B cell (primary cell): ENCODE measurements around the gene KCTD7. TPM values are rescaled to one million over a fixed set of nuclear protein-coding genes. Genes with fewer than 3 reads are reported as not detected.
"Not testable (repeated sequence)": the region's sequence is repeated elsewhere in the genome, so short reads cannot be mapped to it uniquely, and the experiment has no call there.

Experiments used
- ATAC-seq: fragments of 200-7000 bp; cut with Tn5 transposase; one replicate; pipeline ENCODE4 v1.10.0; 2021; ENCODE audit warnings: low read depth, mild to moderate bottlenecking, moderate number of reproducible peaks, moderate library complexity
- CTCF ChIA-PET: fragments of 350-600 bp; sonication (Branson Sonifier 250); formaldehyde crosslinking; loops from one replicate; lab custom pipeline; 2021; ENCODE audit warnings: antibody characterized with exemption, inconsistent platforms; lab: Charles Lee
- POLR2A ChIA-PET: fragments of 350-600 bp; sonication (Branson Sonifier 250); formaldehyde crosslinking; loops from one replicate; lab custom pipeline; 2021; ENCODE audit warnings: antibody characterized with exemption; lab: Charles Lee
- DNase-seq: peaks from one replicate; pipeline ENCODE4 v3.0.0; 2013
- H2AFZ ChIP-seq: 2 replicates; pipeline ENCODE4 v1.6.1; 2012; ENCODE audit warnings: mild to moderate bottlenecking, low read depth, low read length; ENCODE audit not compliant: insufficient read depth, poor library complexity, severe bottlenecking
- H3K27ac ChIP-seq, 2 donors: 1 replicate in 1 of 2; 2 replicates in 1 of 2; pipeline ENCODE4 v1.5.1; 2012 to 2013; ENCODE audit warnings: low read length in 2 of 2, mild to moderate bottlenecking in 2 of 2, moderate library complexity in 1 of 2
- H3K27me3 ChIP-seq, 4 experiments: fragments of 200-600 bp in 1 of 4; sonication (generic) in 1 of 4; replicated peaks in 1 of 4; 1 replicate in 2 of 4; 2 replicates in 2 of 4; pipeline versions ENCODE4 v1.6.1 to v1.7.0; 2013 to 2016; ENCODE audit warnings: low read length in 3 of 4, mild to moderate bottlenecking in 2 of 4, mixed read lengths in 1 of 4, moderate library complexity in 1 of 4; ENCODE audit not compliant: insufficient read depth in 4 of 4, control insufficient read depth in 3 of 4; ENCODE audit errors: control extremely low read depth in 1 of 4
- H3K36me3 ChIP-seq, 2 experiments: replicated peaks in 1 of 2; 1 replicate in 1 of 2; 2 replicates in 1 of 2; pipeline versions ENCODE4 v1.6.1 to v1.7.1; 2013; ENCODE audit warnings: low read length in 1 of 2; ENCODE audit not compliant: insufficient read depth in 2 of 2, control insufficient read depth in 1 of 2; ENCODE audit errors: control extremely low read depth in 1 of 2, extremely low read depth in 1 of 2
- H3K4me1 ChIP-seq, 2 donors: fragments of 200-600 bp in 1 of 2; sonication (generic) in 1 of 2; 1 replicate in 1 of 2; 2 replicates in 1 of 2; pipeline versions ENCODE4 v1.5.1 to v1.6.1; 2013 to 2017; ENCODE audit warnings: low read length in 2 of 2; ENCODE audit not compliant: control insufficient read depth in 2 of 2, insufficient read depth in 2 of 2
- H3K4me2 ChIP-seq: replicated peaks from 2 replicates; pipeline ENCODE3; 2012; ENCODE audit warnings: mild to moderate bottlenecking, low read depth, low read length; ENCODE audit not compliant: poor library complexity, severe bottlenecking
- H3K4me3 ChIP-seq, 5 experiments: fragments of 200-600 bp in 1 of 5; sonication (generic) in 1 of 5; 1 replicate in 3 of 5; 2 replicates in 2 of 5; pipeline versions ENCODE4 v1.5.1 to v1.7.0; 2011 to 2016; ENCODE audit warnings: low read length in 4 of 5, mild to moderate bottlenecking in 4 of 5, low read depth in 2 of 5, control low read depth in 1 of 5, moderate library complexity in 1 of 5; ENCODE audit not compliant: insufficient read depth in 1 of 5; ENCODE audit errors: control extremely low read depth in 1 of 5, extremely low read depth in 1 of 5
- H3K79me2 ChIP-seq: fragments of 200-600 bp; sonication (generic); one replicate; pipeline ENCODE4 v1.6.0; 2016; ENCODE audit warnings: low read length; ENCODE audit not compliant: control insufficient read depth, insufficient read depth
- H3K9ac ChIP-seq: fragments of 200-600 bp; sonication (generic); 2 replicates; pipeline ENCODE4 v1.6.1; 2017; ENCODE audit warnings: mild to moderate bottlenecking, low read length, moderate library complexity
- H3K9me3 ChIP-seq, 3 donors: one replicate each; pipeline versions ENCODE4 v1.6.1 to v1.7.1; 2013; ENCODE audit warnings: low read length in 2 of 3; ENCODE audit not compliant: control insufficient read depth in 2 of 3, insufficient read depth in 1 of 3; ENCODE audit errors: control extremely low read depth in 1 of 3
- H4K20me1 ChIP-seq: 2 replicates; pipeline ENCODE4 v1.6.0; 2012; ENCODE audit warnings: mild to moderate bottlenecking, low read length; ENCODE audit not compliant: insufficient read depth, control insufficient read depth, poor library complexity, severe bottlenecking
- H3K27ac Mint-ChIP-seq: one replicate; pipeline ENCODE4 v1.8.0; 2021; ENCODE audit warnings: mixed read lengths
- H3K27me3 Mint-ChIP-seq: one replicate; pipeline ENCODE4 v1.8.0; 2021; ENCODE audit warnings: mixed read lengths
- H3K4me1 Mint-ChIP-seq: one replicate; pipeline ENCODE4 v1.8.0; 2021; ENCODE audit warnings: mixed read lengths
- H3K4me3 Mint-ChIP-seq: one replicate; pipeline ENCODE4 v1.8.0; 2021; ENCODE audit warnings: mixed read lengths
- H3K9me3 Mint-ChIP-seq: one replicate; pipeline ENCODE4 v1.8.0; 2022; ENCODE audit warnings: mixed read lengths; ENCODE audit not compliant: insufficient read depth
- EZH2 ChIP-seq: IDR thresholded peaks from 2 replicates; pipeline ENCODE4 v1.6.1; 2012; ENCODE audit warnings: borderline replicate concordance, low read depth, mild to moderate bottlenecking, moderate library complexity, low read length; ENCODE audit not compliant: insufficient read depth, poor library complexity, severe bottlenecking
- WGBS: methylation state at CpG from one replicate; pipeline ENCODE4 v1.1.5; 2013; ENCODE audit warnings: missing lambda C conversion rate; ENCODE audit not compliant: insufficient coverage; 5-methylcytosine and 5-hydroxymethylcytosine counted together
- intact Hi-C: fragments of 100-400 bp; cut with micrococcal nuclease; formaldehyde crosslinking; loops from one replicate; pipeline ENCODE4 v1.10.0; 2022
- polyA plus RNA-seq: library from polyadenylated mRNA; depleted of rRNA; stranded (reverse); fragments of >200 nt; gene quantifications from 2 replicates; pipeline ENCODE4 v1.2.3, GENCODE V29; 2012
- total RNA-seq, 2 donors: library from RNA; stranded (reverse); fragments of 120-200 nt in 1 of 2; gene quantifications; 1 replicate in 1 of 2; 2 replicates in 1 of 2; pipeline versions ENCODE4 v1.2.3 to v1.2.4, GENCODE V29; 2013 to 2022
- TF ChIP-seq, protein P1 (sequence below): fragments of 200-600 bp; IDR thresholded peaks from one replicate; pipeline ENCODE4 v1.8.0; 2022; ENCODE audit warnings: antibody characterized with exemption, mild to moderate bottlenecking

Gene KCTD7
- total and polyA plus RNA-seq, 2 donors (not counting 1 experiment from before 2014, with no cell fraction given): 44.4 to 48.2 TPM

GRCh38 chr7:66609176-66609575, 19.5 kb upstream of the KCTD7 start:
- CTCF ChIA-PET: no interaction called here
- POLR2A ChIA-PET: no interaction called here
- Histone ChIP-seq H3K4me1 (no peaks in the 10 kb centered on the region), H4K20me1 (no peaks in the 10 kb centered on the region), H3K79me2 (no peaks in the 10 kb centered on the region), H3K36me3 (no peaks in the 10 kb centered on the region), H3K4me2 (no peak overlapping the region), H3K27me3 (no peaks in the 10 kb centered on the region), H2AFZ (no peak overlapping the region), H3K9me3 (no peaks in the 10 kb centered on the region), H3K4me3 (no peak overlapping the region), H3K9ac (no peak overlapping the region), H3K27ac (no peak overlapping the region)
- Mint-ChIP-seq H3K9me3 (no peaks in the 10 kb centered on the region), H3K27ac (no peak overlapping the region), H3K4me3 (no peak overlapping the region), H3K4me1 (no peaks in the 10 kb centered on the region), H3K27me3 (no peaks in the 10 kb centered on the region)
- intact Hi-C loops: no loop called here
- no peak for TF ChIP-seq EZH2
- TF ChIP-seq, protein P1, sequence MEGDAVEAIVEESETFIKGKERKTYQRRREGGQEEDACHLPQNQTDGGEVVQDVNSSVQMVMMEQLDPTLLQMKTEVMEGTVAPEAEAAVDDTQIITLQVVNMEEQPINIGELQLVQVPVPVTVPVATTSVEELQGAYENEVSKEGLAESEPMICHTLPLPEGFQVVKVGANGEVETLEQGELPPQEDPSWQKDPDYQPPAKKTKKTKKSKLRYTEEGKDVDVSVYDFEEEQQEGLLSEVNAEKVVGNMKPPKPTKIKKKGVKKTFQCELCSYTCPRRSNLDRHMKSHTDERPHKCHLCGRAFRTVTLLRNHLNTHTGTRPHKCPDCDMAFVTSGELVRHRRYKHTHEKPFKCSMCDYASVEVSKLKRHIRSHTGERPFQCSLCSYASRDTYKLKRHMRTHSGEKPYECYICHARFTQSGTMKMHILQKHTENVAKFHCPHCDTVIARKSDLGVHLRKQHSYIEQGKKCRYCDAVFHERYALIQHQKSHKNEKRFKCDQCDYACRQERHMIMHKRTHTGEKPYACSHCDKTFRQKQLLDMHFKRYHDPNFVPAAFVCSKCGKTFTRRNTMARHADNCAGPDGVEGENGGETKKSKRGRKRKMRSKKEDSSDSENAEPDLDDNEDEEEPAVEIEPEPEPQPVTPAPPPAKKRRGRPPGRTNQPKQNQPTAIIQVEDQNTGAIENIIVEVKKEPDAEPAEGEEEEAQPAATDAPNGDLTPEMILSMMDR: no peak
- WGBS: 81% methylated on average over 2 of the region's 3 CpGs
- DNase-seq (no peak), ATAC-seq (no peak)

DNA sequence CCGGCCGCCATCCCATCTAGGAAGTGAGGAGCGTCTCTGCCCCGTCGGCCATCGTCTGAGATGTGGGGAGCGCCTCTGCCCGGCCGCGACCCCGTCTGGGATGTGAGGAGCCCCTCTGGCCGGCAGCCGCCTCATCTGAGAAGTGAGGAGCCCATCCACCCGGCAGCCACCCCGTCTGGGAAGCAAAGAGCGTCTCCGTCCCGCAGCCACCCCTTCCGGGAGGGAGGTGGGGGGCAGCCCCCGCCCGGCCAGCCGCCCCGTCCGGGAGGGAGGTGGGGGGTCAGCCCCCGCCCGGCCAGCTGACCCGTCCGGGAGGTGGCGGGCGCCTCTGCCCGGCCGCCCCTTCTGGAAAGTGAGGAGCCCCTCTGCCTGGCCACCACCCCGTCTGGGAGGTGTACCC, 14.1 kb upstream of the KCTD7 start:
- H3K4me2 ChIP-seq, H3K4me1 Mint-ChIP-seq, H3K9me3 ChIP-seq, CTCF ChIA-PET, H3K27me3 Mint-ChIP-seq, H3K27me3 ChIP-seq, H3K4me3 Mint-ChIP-seq, H3K79me2 ChIP-seq, ATAC-seq, H3K9ac ChIP-seq, H3K27ac Mint-ChIP-seq, H3K9me3 Mint-ChIP-seq, DNase-seq, H4K20me1 ChIP-seq, H3K27ac ChIP-seq, H3K4me1 ChIP-seq, H3K36me3 ChIP-seq, intact Hi-C loops, H3K4me3 ChIP-seq, POLR2A ChIA-PET, H2AFZ ChIP-seq: not testable (repeated sequence)
- WGBS: 98% methylated on average over 19 of the region's 33 CpGs
